ENCODE results near the gene ATG12. TPM values are rescaled to one million over a fixed set of nuclear protein-coding genes. Genes with fewer than 3 reads are reported as not detected.

The ATG12 gene
- total and polyA plus RNA-seq, 4 donors = 14.8 to 43.1 (median 24.1) TPM

- no peak for TF ChIP-seq REST (IDR thresholded peaks at IDR 0.05)
- TF ChIP-seq HNF4G (IDR thresholded peaks at IDR 0.05) = no peak
- TF ChIP-seq RXRA (IDR thresholded peaks at IDR 0.05) = peak; percentile 32 to 37
- peak; percentile 56 for TF ChIP-seq FOXA1 (IDR thresholded peaks at IDR 0.05)
Measured at GRCh38 chr5:115831163-115831768, 10.1 kb downstream of the ATG12 start (continued).

GRCh38 chr5:115829913-115830312 lies 11.5 kb downstream of the ATG12 start:
- Histone ChIP-seq H3K27ac (ENCODE audit: low read depth in 1 of 2, low read length in 2 of 2) (no peak overlapping the region), H3K4me3 (ENCODE audit: low read depth in 1 of 3, low read length in 3 of 3) (no peak overlapping the region), H3K9ac (ENCODE audit: low read depth in 1 of 2, low read length in 2 of 2) (no peak overlapping the region), H3K27me3 (ENCODE audit: control insufficient read depth in 4 of 4, insufficient read depth in 4 of 4, low read length in 3 of 4) (no peaks in the 10 kb centered on the region), H3K9me3 (ENCODE audit: control insufficient read depth in 4 of 4, low read length in 3 of 4) (no peaks in the 10 kb centered on the region), H3K36me3 (ENCODE audit: control insufficient read depth in 4 of 4, insufficient read depth in 3 of 4, low read depth in 1 of 4, low read length in 3 of 4) (peaks cover 0 to 17% (median 12%) of the 10 kb centered on the region in 4 donors), H3K4me1 (ENCODE audit: control insufficient read depth in 4 of 4, insufficient read depth in 4 of 4, low read length in 3 of 4) (peaks cover 5 to 15% (median 10%) of the 10 kb centered on the region in 4 donors)
- TF ChIP-seq ZBTB33 (IDR thresholded peaks at IDR 0.05) (peak; percentile 18), NR2F2 (IDR thresholded peaks at IDR 0.05) (no peak), RAD21 (IDR thresholded peaks at IDR 0.05) (peak in 1 of 2 donors; percentile 28), REST (IDR thresholded peaks at IDR 0.05) (no peak), FOXA1 (IDR thresholded peaks at IDR 0.05) (no peak), HNF4A (conservative IDR thresholded peaks at IDR 0.05) (peak; percentile 83 to 85), MAX (IDR thresholded peaks at IDR 0.05) (peak; percentile 72), EGR1 (IDR thresholded peaks at IDR 0.05; ENCODE audit: low read depth in 2 of 2) (no peak), SP1 (IDR thresholded peaks at IDR 0.05) (peak; percentile 46), GABPA (IDR thresholded peaks at IDR 0.05 in 1 of 2, conservative IDR thresholded peaks at IDR 0.05 in 1 of 2) (no peak), JUND (IDR thresholded peaks at IDR 0.05) (no peak), TAF1 (conservative IDR thresholded peaks at IDR 0.05) (no peak), YY1 (IDR thresholded peaks at IDR 0.05) (no peak), FOXA2 (IDR thresholded peaks at IDR 0.05) (no peak), HNF4G (IDR thresholded peaks at IDR 0.05) (peak; percentile 43), ATF3 (IDR thresholded peaks at IDR 0.05) (no peak), RXRA (IDR thresholded peaks at IDR 0.05) (peak in 1 of 2 donors; percentile 39), CTCF (IDR thresholded peaks at IDR 0.05; ENCODE audit: low read depth, low read length, missing input control) (no peak)
- no peak for DNase-seq (ENCODE audit: low spot score)
- 58% methylated on average over 5 of the region's 5 CpGs for WGBS

Data from liver (tissue), 9 donors.